AG09309 (cell line): ENCODE results near the gene HUS1B.

Experiments used
- DNase-seq: peaks from one replicate; pipeline ENCODE4 v3.0.0-alpha.2; 2010; ENCODE audit warnings: low read depth
- H3K4me3 ChIP-seq: 2 replicates; pipeline ENCODE4 v1.5.1; 2011; ENCODE audit warnings: mild to moderate bottlenecking, low read depth, low read length, moderate library complexity; ENCODE audit not compliant: control insufficient read depth
- TF ChIP-seq, protein P1 (sequence below): IDR thresholded peaks from 2 replicates; pipeline ENCODE4 v1.5.1; 2011; ENCODE audit warnings: mild to moderate bottlenecking, low read depth, low read length, inconsistent platforms; ENCODE audit not compliant: insufficient read depth, control insufficient read depth; ENCODE audit errors: missing control alignments

Gene HUS1B

GRCh38 chr6:617456-618100 is 39.3 kb downstream of the HUS1B start:
- no peak overlapping the region for H3K4me3 ChIP-seq
- no peak for DNase-seq
- TF ChIP-seq, protein P1, sequence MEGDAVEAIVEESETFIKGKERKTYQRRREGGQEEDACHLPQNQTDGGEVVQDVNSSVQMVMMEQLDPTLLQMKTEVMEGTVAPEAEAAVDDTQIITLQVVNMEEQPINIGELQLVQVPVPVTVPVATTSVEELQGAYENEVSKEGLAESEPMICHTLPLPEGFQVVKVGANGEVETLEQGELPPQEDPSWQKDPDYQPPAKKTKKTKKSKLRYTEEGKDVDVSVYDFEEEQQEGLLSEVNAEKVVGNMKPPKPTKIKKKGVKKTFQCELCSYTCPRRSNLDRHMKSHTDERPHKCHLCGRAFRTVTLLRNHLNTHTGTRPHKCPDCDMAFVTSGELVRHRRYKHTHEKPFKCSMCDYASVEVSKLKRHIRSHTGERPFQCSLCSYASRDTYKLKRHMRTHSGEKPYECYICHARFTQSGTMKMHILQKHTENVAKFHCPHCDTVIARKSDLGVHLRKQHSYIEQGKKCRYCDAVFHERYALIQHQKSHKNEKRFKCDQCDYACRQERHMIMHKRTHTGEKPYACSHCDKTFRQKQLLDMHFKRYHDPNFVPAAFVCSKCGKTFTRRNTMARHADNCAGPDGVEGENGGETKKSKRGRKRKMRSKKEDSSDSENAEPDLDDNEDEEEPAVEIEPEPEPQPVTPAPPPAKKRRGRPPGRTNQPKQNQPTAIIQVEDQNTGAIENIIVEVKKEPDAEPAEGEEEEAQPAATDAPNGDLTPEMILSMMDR = no peak

DNA sequence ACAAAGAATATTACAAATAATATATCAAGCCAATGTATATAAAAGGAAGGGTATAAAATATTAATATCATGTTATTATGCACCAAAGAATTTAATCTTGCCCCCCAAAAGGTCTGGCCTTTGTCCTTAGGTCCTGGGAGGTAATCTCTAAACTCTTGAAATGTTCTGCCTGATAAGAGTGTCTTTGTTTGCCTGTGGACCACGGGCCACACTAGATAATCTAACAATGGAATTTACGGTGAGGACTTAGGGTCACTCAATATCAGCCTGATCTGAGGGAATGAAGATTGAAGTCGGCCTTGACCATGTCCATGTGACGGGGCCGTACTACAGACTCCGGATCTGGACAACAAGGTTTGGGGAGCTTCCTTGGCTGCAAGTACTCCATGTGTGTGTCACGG is 42.9 kb downstream of the HUS1B start:
- no peak overlapping the region for H3K4me3 ChIP-seq
- TF ChIP-seq, protein P1 = no peak
- DNase-seq = no peak

DNA sequence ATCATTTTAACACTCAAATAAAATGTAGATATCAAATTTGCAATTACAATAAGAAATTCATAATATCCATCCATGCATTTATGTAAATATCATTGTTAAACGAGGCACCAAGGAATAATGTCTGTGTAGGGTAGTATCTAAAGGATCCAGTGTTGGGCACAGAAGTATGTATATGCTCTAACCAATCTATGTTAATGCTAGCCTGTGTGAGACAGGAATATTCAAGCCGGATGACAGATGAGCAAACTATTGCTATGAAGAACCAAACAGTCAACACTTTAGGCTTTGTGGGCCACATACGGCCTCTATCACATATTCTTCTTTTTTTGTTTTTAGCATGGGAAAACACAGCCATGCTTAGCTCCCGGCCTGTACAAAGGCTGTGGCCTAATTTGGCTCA is 45.0 kb downstream of the HUS1B start:
- H3K4me3 ChIP-seq = no peak overlapping the region
- TF ChIP-seq, protein P1 = no peak
- DNase-seq = no peak

DNA sequence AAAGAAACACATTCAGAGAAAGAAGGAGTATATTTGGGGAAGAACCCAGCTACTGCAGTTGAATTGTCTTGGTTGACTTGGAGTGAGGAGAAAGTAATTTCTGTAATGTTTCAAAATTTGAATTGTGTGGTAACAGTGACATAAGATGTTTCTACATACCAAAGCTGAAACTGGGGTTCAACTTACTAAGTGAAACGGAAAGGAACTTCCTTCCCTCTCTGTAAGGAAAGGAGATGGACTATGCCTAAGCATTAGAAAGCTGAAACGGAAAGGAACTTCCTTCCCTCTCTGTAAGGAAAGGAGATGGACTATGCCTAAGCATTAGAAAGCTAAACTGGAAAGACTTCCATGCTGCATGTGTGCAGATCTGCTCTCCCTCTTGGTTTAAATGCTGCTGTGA is 46.0 kb downstream of the HUS1B start:
- DNase-seq = no peak
- H3K4me3 ChIP-seq = no peak overlapping the region
- TF ChIP-seq, protein P1 = no peak

- no peak overlapping the region for H3K4me3 ChIP-seq
- no peak for DNase-seq
- TF ChIP-seq, protein P1 = no peak
Observed at GRCh38 chr6:609905-610304, 47.0 kb downstream of the HUS1B start.

- no peak for DNase-seq
- no peak overlapping the region for H3K4me3 ChIP-seq
- TF ChIP-seq, protein P1 = no peak
Observed at GRCh38 chr6:606829-607379, 50.0 kb downstream of the HUS1B start.
